ENCODE data around the gene CSMD2.

CSMD2 gene

DNA sequence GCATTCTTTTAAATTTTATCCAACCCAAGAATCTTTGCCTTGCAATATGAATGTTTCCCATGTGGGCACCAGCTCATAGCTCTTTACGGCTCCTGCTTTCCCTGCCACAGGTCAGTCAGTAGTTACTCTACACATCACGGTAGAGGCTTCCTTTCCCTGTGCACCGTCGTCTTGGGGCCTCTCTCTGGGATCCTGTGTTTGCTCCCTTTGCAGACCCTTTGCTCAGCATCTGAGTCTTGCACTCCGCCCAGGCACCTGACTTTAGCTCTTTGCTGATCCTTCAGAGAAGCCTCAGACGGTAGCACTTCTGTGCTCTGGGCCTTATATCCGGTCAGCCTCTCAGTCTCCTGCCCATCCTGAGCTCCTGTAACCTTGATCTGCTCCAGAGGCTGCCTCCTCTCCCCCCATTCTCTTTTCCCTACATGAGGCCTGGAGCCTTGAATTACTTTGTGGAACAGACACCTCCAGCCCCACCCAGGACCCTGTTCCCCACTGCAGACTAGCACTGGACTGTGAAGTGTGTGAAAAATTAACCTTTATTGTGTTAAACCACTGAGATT, 484.7 kb downstream of the CSMD2 start:
- H3K4me3 ChIP-seq (ENCODE audit: low read depth in 1 of 2, low read length in 2 of 2) = no peak overlapping the region
- H3K79me2 ChIP-seq (ENCODE audit: insufficient read depth, low read length) = no peaks in the 10 kb centered on the region

DNA sequence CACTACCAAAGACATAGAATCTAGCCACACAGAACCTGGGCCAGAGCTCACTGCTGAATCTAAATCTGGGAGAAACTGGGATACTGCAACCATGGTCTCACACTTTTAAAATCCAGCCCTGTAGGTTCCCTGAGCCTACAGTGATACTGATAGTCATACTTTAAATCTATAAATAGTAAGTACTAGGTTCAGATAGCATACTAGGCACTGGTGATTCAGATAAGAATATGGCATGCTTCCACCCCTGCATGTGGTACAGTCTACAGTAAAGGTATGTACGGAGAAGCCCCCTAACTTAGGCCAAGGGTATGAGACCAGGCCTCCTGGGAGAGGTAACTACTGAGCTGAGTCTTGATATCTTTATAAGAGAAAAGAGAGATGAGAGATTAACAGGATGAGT, 494.5 kb downstream of the CSMD2 start:
- H4K20me1 ChIP-seq (ENCODE audit: insufficient read depth, low read length) = no peaks in the 10 kb centered on the region
- no peaks in the 10 kb centered on the region for H3K9me3 ChIP-seq (ENCODE audit: insufficient read depth, low read length, severe bottlenecking)
- H3K4me3 ChIP-seq (ENCODE audit: low read depth in 1 of 2, low read length in 2 of 2) = no peak overlapping the region
- DNase-seq (no peak), ATAC-seq (ENCODE audit: insufficient read depth, low read depth) (no peak)
- no peaks in the 10 kb centered on the region for H3K36me3 ChIP-seq (ENCODE audit: insufficient read depth, low read length)
- H3K27me3 ChIP-seq (ENCODE audit: insufficient read depth, low read length, poor library complexity) = no peaks in the 10 kb centered on the region
- no peak overlapping the region for H3K9ac ChIP-seq (ENCODE audit: low read depth, low read length)
- no peak overlapping the region for H3K4me2 ChIP-seq (ENCODE audit: insufficient read depth, low read length)
- H2AFZ ChIP-seq (ENCODE audit: low read depth, low read length) = no peak overlapping the region
- no peak overlapping the region for H3K27ac ChIP-seq (ENCODE audit: low read length)
- TF ChIP-seq, protein P1, sequence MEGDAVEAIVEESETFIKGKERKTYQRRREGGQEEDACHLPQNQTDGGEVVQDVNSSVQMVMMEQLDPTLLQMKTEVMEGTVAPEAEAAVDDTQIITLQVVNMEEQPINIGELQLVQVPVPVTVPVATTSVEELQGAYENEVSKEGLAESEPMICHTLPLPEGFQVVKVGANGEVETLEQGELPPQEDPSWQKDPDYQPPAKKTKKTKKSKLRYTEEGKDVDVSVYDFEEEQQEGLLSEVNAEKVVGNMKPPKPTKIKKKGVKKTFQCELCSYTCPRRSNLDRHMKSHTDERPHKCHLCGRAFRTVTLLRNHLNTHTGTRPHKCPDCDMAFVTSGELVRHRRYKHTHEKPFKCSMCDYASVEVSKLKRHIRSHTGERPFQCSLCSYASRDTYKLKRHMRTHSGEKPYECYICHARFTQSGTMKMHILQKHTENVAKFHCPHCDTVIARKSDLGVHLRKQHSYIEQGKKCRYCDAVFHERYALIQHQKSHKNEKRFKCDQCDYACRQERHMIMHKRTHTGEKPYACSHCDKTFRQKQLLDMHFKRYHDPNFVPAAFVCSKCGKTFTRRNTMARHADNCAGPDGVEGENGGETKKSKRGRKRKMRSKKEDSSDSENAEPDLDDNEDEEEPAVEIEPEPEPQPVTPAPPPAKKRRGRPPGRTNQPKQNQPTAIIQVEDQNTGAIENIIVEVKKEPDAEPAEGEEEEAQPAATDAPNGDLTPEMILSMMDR (IDR thresholded peaks at IDR 0.05; ENCODE audit: borderline replicate concordance, extremely low read depth, low read length, poor library complexity, severe bottlenecking) = no peak
- no peak for TF ChIP-seq EZH2 (IDR thresholded peaks at IDR 0.05; ENCODE audit: borderline replicate concordance, low read depth, low read length, severe bottlenecking)
- H3K4me1 ChIP-seq (ENCODE audit: insufficient read depth, low read length) = no peaks in the 10 kb centered on the region
- no peaks in the 10 kb centered on the region for H3K79me2 ChIP-seq (ENCODE audit: insufficient read depth, low read length)

More for the DNA sequence above, 484.7 kb downstream of the CSMD2 start:
- Histone ChIP-seq H2AFZ (ENCODE audit: low read depth, low read length) (no peak overlapping the region), H3K36me3 (ENCODE audit: insufficient read depth, low read length) (no peaks in the 10 kb centered on the region), H3K27me3 (ENCODE audit: insufficient read depth, low read length, poor library complexity) (no peaks in the 10 kb centered on the region), H3K27ac (ENCODE audit: low read length) (no peak overlapping the region), H4K20me1 (ENCODE audit: insufficient read depth, low read length) (no peaks in the 10 kb centered on the region), H3K4me2 (ENCODE audit: insufficient read depth, low read length) (no peak overlapping the region), H3K9me3 (ENCODE audit: insufficient read depth, low read length, severe bottlenecking) (no peaks in the 10 kb centered on the region), H3K9ac (ENCODE audit: low read depth, low read length) (no peak overlapping the region), H3K4me1 (ENCODE audit: insufficient read depth, low read length) (no peaks in the 10 kb centered on the region)
- ATAC-seq (ENCODE audit: insufficient read depth, low read depth) (no peak), DNase-seq (no peak)
- TF ChIP-seq EZH2 (IDR thresholded peaks at IDR 0.05; ENCODE audit: borderline replicate concordance, low read depth, low read length, severe bottlenecking) = no peak
- TF ChIP-seq, protein P1 (IDR thresholded peaks at IDR 0.05; ENCODE audit: borderline replicate concordance, extremely low read depth, low read length, poor library complexity, severe bottlenecking) = no peak

GRCh38 chr1:33668695-33669094, 496.3 kb downstream of the CSMD2 start:
- H3K9me3 ChIP-seq (ENCODE audit: insufficient read depth, low read length, severe bottlenecking) = no peaks in the 10 kb centered on the region
- H3K9ac ChIP-seq (ENCODE audit: low read depth, low read length) = no peak overlapping the region
- no peaks in the 10 kb centered on the region for H3K4me1 ChIP-seq (ENCODE audit: insufficient read depth, low read length)
- ATAC-seq (ENCODE audit: insufficient read depth, low read depth) (no peak), DNase-seq (no peak)
- no peaks in the 10 kb centered on the region for H3K79me2 ChIP-seq (ENCODE audit: insufficient read depth, low read length)
- no peak overlapping the region for H3K27ac ChIP-seq (ENCODE audit: low read length)
- no peak overlapping the region for H3K4me3 ChIP-seq (ENCODE audit: low read depth in 1 of 2, low read length in 2 of 2)
- no peaks in the 10 kb centered on the region for H3K27me3 ChIP-seq (ENCODE audit: insufficient read depth, low read length, poor library complexity)
- H4K20me1 ChIP-seq (ENCODE audit: insufficient read depth, low read length) = no peaks in the 10 kb centered on the region
- TF ChIP-seq EZH2 (IDR thresholded peaks at IDR 0.05; ENCODE audit: borderline replicate concordance, low read depth, low read length, severe bottlenecking) = no peak
- TF ChIP-seq, protein P1 (IDR thresholded peaks at IDR 0.05; ENCODE audit: borderline replicate concordance, extremely low read depth, low read length, poor library complexity, severe bottlenecking) = no peak
- no peak overlapping the region for H3K4me2 ChIP-seq (ENCODE audit: insufficient read depth, low read length)
- H3K36me3 ChIP-seq (ENCODE audit: insufficient read depth, low read length) = no peaks in the 10 kb centered on the region
- no peak overlapping the region for H2AFZ ChIP-seq (ENCODE audit: low read depth, low read length)
